WTC11 (cell line): ENCODE measurements around the gene OSBPL5. TPM values are rescaled to one million over a fixed set of nuclear protein-coding genes. Genes with fewer than 3 reads are reported as not detected.

ENCODE experiments used
- ATAC-seq: fragments of 200-7000 bp; cut with Tn5 transposase; 2 replicates; pipeline ENCODE4 v1.10.0; 2021; ENCODE audit warnings: mild to moderate bottlenecking, moderate library complexity
- CTCF ChIA-PET: fragments of 300-600 bp; sonication (Branson Sonifier 250); formaldehyde crosslinking; loops from one replicate; lab custom pipeline; 2021; ENCODE audit warnings: antibody characterized with exemption; lab: Charles Lee
- POLR2A ChIA-PET: fragments of 350-600 bp; sonication (Branson Sonifier 250); formaldehyde crosslinking; loops from one replicate; lab custom pipeline; 2021; ENCODE audit warnings: antibody characterized with exemption; lab: Charles Lee
- DNase-seq: peaks from one replicate; pipeline ENCODE4 v3.0.0; 2021; ENCODE audit warnings: low spot score
- H3K27ac Mint-ChIP-seq: 2 replicates; pipeline ENCODE4 v1.8.0; 2021; ENCODE audit warnings: mixed read lengths
- H3K27me3 Mint-ChIP-seq: 2 replicates; pipeline ENCODE4 v1.8.0; 2021; ENCODE audit warnings: low read depth, mild to moderate bottlenecking, moderate library complexity, mixed read lengths
- H3K36me3 Mint-ChIP-seq: 2 replicates; pipeline ENCODE4 v1.8.0; 2021; ENCODE audit warnings: mixed read lengths
- H3K4me1 Mint-ChIP-seq: 2 replicates; pipeline ENCODE4 v1.8.0; 2022; ENCODE audit warnings: mixed read lengths
- H3K4me3 Mint-ChIP-seq: 2 replicates; pipeline ENCODE4 v1.8.0; 2021; ENCODE audit warnings: mild to moderate bottlenecking, moderate library complexity, mixed read lengths
- H3K9me3 Mint-ChIP-seq: 2 replicates; pipeline ENCODE4 v1.8.0; 2021; ENCODE audit warnings: mixed read lengths
- ESRRA ChIP-seq: sonication (generic); formaldehyde crosslinking; IDR thresholded peaks from 2 replicates; pipeline ENCODE4 v1.8.1; 2022; ENCODE audit warnings: mild to moderate bottlenecking, missing genetic modification reagents, borderline replicate concordance
- JUN ChIP-seq: sonication (generic); formaldehyde crosslinking; IDR thresholded peaks from 2 replicates; pipeline ENCODE4 v1.8.0; 2023; ENCODE audit warnings: mild to moderate bottlenecking, missing genetic modification reagents
- MXD4 ChIP-seq: fragments of 250-450 bp; sonication (Bioruptor Pico); IDR thresholded peaks from 2 replicates; pipeline ENCODE4 v1.8.0; 2021; ENCODE audit warnings: mild to moderate bottlenecking, moderate library complexity, borderline replicate concordance
- NR2C2 ChIP-seq: sonication (generic); formaldehyde crosslinking; IDR thresholded peaks from 2 replicates; pipeline ENCODE4 v1.8.0; 2022; ENCODE audit warnings: mild to moderate bottlenecking, missing genetic modification reagents
- NR3C1 ChIP-seq: sonication (generic); formaldehyde crosslinking; conservative IDR thresholded peaks from 2 replicates; pipeline ENCODE4 v1.8.1; 2023; ENCODE audit warnings: low read depth, mild to moderate bottlenecking, missing genetic modification reagents
- OVOL2 ChIP-seq: fragments of 250-450 bp; sonication (Bioruptor Pico); IDR thresholded peaks from 2 replicates; pipeline ENCODE4 v1.9.0; 2021; ENCODE audit warnings: mild to moderate bottlenecking, borderline replicate concordance
- RELA ChIP-seq: sonication (generic); formaldehyde crosslinking; IDR thresholded peaks from 2 replicates; pipeline ENCODE4 v1.8.1; 2022; ENCODE audit warnings: missing genetic modification reagents, mild to moderate bottlenecking, borderline replicate concordance
- TEAD1 ChIP-seq: sonication (generic); formaldehyde crosslinking; IDR thresholded peaks from 2 replicates; pipeline ENCODE4 v1.8.0; 2022; ENCODE audit warnings: mild to moderate bottlenecking, missing genetic modification reagents
- ZNF232 ChIP-seq: sonication (generic); formaldehyde crosslinking; IDR thresholded peaks from 2 replicates; pipeline ENCODE4 v1.8.0; 2022; ENCODE audit warnings: mild to moderate bottlenecking, missing genetic modification reagents
- ZNF263 ChIP-seq: sonication (generic); formaldehyde crosslinking; IDR thresholded peaks from 2 replicates; pipeline ENCODE4 v1.8.1; 2022; ENCODE audit warnings: low read depth, mild to moderate bottlenecking, moderate library complexity, missing genetic modification reagents
- total RNA-seq: library from RNA; stranded (reverse); gene quantifications from 3 replicates; pipeline ENCODE4 v1.2.3, GENCODE V29; 2021
- TF ChIP-seq, protein P1 (sequence below): sonication (generic); formaldehyde crosslinking; IDR thresholded peaks from 2 replicates; pipeline ENCODE4 v1.8.0; 2022; ENCODE audit warnings: mild to moderate bottlenecking, missing genetic modification reagents
- TF ChIP-seq, protein P2 (sequence below): sonication (generic); formaldehyde crosslinking; IDR thresholded peaks from 2 replicates; pipeline ENCODE4 v1.8.1; 2023; ENCODE audit warnings: mild to moderate bottlenecking, missing genetic modification reagents, borderline replicate concordance
- TF ChIP-seq, protein P3 (sequence below): fragments of 250-450 bp; sonication (Bioruptor Pico); IDR thresholded peaks from 2 replicates; pipeline ENCODE4 v1.9.0; 2021; ENCODE audit warnings: mild to moderate bottlenecking
- TF ChIP-seq, protein P4 (sequence below): fragments of 200-600 bp; IDR thresholded peaks from 2 replicates; pipeline ENCODE4 v1.8.0; 2022; ENCODE audit warnings: antibody characterized with exemption
- TF ChIP-seq, protein P5 (sequence below): sonication (generic); formaldehyde crosslinking; IDR thresholded peaks from 2 replicates; pipeline ENCODE4 v1.8.0; 2023; ENCODE audit warnings: missing genetic modification reagents
- TF ChIP-seq, protein P6 (sequence below): sonication (generic); formaldehyde crosslinking; IDR thresholded peaks from 2 replicates; pipeline ENCODE4 v1.8.0; 2022; ENCODE audit warnings: mild to moderate bottlenecking, missing genetic modification reagents

OSBPL5 gene
- total RNA-seq, 1 experiment from 2014 or later, result 17.7 TPM

DNA sequence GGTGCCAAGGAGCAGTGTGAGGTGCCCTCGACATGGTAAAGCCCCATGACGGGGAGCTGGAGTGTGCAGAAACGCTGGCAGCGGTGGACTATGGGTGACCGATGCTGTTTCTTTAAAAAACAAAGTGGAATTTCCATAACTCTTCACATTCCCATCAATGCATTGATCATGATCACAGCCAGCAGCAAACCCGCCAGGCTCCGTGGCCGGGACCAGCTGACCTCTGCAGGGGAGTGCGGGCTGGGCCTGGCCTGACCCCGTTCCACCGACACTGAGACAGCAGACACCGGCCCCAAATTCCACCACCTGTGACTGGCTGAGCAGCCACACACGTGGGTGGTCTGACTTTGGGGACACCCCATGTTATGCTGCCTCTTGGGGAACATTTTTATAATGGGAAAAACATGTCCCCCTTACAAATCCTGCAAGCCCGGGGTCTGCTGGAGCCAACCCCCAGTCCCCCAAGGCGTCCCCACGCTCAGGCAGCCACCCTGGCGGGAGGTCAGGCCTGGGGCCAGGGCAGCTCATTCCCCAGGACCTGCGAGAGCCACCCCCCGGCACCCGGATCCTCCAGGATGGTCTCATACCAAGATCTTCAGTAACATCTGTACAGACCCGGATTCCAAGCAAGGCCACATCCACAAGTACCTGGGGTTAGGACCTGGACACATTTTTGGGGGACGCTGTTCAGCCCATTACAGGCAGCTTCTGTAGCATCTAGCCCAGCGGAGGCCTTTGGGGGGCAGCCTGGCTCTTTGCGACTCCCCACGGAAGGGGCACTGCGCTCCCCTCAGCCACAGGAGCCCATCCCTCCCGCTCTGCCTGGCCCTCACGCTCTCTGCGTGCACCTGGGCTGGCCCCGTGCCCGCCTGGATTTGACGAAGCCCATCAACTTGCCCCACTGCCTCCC is 20.6 kb downstream of the OSBPL5 start:
- H3K4me3 Mint-ChIP-seq, result no peak overlapping the region
- H3K9me3 Mint-ChIP-seq, result no peaks in the 10 kb centered on the region
- CTCF ChIA-PET, result interaction anchor here (0.6 to 1.6 kb wide), 4 partner anchors 8 to 80 kb away, joined by 3 to 4 read pairs (median 4); no protein-coding TSS in a partner anchor
- H3K4me1 Mint-ChIP-seq, result 0 out of 2 replicates have a peak, but pooled peaks cover 3% of the 10 kb centered on the region
- H3K27ac Mint-ChIP-seq, result no peak overlapping the region
- H3K27me3 Mint-ChIP-seq, result no peaks in the 10 kb centered on the region
- ATAC-seq (no peak; the same call in 1 of the 2 replicates), DNase-seq (no peak)
- no peak for TF ChIP-seq ESRRA (CRISPR knock-in tag)
- TF ChIP-seq, protein P1, sequence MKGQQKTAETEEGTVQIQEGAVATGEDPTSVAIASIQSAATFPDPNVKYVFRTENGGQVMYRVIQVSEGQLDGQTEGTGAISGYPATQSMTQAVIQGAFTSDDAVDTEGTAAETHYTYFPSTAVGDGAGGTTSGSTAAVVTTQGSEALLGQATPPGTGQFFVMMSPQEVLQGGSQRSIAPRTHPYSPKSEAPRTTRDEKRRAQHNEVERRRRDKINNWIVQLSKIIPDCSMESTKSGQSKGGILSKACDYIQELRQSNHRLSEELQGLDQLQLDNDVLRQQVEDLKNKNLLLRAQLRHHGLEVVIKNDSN (CRISPR knock-in tag), result no peak
- TF ChIP-seq TEAD1 (CRISPR knock-in tag), result no peak
- TF ChIP-seq OVOL2 (CRISPR knock-in tag), result no peak
- no peak for TF ChIP-seq ZNF263 (CRISPR knock-in tag)
- TF ChIP-seq, protein P2, sequence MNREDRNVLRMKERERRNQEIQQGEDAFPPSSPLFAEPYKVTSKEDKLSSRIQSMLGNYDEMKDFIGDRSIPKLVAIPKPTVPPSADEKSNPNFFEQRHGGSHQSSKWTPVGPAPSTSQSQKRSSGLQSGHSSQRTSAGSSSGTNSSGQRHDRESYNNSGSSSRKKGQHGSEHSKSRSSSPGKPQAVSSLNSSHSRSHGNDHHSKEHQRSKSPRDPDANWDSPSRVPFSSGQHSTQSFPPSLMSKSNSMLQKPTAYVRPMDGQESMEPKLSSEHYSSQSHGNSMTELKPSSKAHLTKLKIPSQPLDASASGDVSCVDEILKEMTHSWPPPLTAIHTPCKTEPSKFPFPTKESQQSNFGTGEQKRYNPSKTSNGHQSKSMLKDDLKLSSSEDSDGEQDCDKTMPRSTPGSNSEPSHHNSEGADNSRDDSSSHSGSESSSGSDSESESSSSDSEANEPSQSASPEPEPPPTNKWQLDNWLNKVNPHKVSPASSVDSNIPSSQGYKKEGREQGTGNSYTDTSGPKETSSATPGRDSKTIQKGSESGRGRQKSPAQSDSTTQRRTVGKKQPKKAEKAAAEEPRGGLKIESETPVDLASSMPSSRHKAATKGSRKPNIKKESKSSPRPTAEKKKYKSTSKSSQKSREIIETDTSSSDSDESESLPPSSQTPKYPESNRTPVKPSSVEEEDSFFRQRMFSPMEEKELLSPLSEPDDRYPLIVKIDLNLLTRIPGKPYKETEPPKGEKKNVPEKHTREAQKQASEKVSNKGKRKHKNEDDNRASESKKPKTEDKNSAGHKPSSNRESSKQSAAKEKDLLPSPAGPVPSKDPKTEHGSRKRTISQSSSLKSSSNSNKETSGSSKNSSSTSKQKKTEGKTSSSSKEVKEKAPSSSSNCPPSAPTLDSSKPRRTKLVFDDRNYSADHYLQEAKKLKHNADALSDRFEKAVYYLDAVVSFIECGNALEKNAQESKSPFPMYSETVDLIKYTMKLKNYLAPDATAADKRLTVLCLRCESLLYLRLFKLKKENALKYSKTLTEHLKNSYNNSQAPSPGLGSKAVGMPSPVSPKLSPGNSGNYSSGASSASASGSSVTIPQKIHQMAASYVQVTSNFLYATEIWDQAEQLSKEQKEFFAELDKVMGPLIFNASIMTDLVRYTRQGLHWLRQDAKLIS (CRISPR knock-in tag), result no peak
- TF ChIP-seq, protein P3, sequence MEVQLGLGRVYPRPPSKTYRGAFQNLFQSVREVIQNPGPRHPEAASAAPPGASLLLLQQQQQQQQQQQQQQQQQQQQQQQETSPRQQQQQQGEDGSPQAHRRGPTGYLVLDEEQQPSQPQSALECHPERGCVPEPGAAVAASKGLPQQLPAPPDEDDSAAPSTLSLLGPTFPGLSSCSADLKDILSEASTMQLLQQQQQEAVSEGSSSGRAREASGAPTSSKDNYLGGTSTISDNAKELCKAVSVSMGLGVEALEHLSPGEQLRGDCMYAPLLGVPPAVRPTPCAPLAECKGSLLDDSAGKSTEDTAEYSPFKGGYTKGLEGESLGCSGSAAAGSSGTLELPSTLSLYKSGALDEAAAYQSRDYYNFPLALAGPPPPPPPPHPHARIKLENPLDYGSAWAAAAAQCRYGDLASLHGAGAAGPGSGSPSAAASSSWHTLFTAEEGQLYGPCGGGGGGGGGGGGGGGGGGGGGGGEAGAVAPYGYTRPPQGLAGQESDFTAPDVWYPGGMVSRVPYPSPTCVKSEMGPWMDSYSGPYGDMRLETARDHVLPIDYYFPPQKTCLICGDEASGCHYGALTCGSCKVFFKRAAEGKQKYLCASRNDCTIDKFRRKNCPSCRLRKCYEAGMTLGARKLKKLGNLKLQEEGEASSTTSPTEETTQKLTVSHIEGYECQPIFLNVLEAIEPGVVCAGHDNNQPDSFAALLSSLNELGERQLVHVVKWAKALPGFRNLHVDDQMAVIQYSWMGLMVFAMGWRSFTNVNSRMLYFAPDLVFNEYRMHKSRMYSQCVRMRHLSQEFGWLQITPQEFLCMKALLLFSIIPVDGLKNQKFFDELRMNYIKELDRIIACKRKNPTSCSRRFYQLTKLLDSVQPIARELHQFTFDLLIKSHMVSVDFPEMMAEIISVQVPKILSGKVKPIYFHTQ (CRISPR knock-in tag), result no peak
- no peak for TF ChIP-seq MXD4 (CRISPR knock-in tag)
- TF ChIP-seq ZNF232, result no peak
- H3K36me3 Mint-ChIP-seq, result no peaks in the 10 kb centered on the region
- POLR2A ChIA-PET, result no interaction called here

DNA sequence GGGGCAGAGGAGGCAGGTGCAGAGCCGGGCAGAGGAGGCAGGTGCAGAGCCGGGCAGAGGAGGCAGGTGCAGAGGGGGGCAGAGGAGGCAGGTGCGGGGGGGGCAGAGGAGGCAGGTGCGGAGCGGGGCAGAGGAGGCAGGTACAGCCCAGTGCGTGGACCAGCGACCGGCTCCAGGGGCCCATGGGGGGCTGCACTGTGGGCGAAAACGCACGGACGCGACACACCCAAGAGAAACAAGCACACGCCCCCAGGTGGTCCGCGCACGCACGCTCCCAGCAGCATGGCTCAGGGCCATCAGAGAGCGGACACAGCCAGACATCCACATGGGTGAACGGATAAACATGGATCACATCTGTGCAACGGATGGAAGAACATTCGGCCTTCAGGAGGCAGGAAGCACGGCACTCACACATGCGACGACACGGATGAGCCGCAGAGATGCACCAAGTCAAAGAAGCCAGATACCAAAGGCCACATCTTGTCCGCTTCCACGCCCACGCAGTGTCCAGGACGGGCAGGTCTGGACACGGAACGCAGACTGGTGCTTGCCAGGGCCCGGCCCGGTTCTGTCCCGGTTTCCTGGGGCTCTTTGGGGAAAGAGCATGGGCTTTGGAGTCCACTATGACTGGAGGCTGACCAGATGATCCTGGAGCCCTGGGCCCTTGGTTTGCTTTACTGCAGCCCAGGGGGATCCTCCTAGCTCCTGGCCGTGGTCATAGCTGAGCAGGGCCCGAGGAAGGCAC is 21.8 kb downstream of the OSBPL5 start:
- Mint-ChIP-seq H3K27me3 (no peaks in the 10 kb centered on the region), H3K27ac (peak overlapping the region; percentile 60), H3K36me3 (no peaks in the 10 kb centered on the region), H3K4me3 (no peak overlapping the region), H3K4me1 (0 out of 2 replicates have a peak, but pooled peaks cover 3% of the 10 kb centered on the region), H3K9me3 (no peaks in the 10 kb centered on the region)
- DNase-seq (no peak), ATAC-seq (no peak)
- ChIA-PET CTCF (interaction anchor here (1.6 kb wide), 1 partner anchor 52 kb away, joined by 4 read pairs; no protein-coding TSS in a partner anchor), POLR2A (no interaction called here)
- no peak for TF ChIP-seq NR2C2 (CRISPR knock-in tag)
- TF ChIP-seq, protein P3 (CRISPR knock-in tag), result no peak
- TF ChIP-seq, protein P4, sequence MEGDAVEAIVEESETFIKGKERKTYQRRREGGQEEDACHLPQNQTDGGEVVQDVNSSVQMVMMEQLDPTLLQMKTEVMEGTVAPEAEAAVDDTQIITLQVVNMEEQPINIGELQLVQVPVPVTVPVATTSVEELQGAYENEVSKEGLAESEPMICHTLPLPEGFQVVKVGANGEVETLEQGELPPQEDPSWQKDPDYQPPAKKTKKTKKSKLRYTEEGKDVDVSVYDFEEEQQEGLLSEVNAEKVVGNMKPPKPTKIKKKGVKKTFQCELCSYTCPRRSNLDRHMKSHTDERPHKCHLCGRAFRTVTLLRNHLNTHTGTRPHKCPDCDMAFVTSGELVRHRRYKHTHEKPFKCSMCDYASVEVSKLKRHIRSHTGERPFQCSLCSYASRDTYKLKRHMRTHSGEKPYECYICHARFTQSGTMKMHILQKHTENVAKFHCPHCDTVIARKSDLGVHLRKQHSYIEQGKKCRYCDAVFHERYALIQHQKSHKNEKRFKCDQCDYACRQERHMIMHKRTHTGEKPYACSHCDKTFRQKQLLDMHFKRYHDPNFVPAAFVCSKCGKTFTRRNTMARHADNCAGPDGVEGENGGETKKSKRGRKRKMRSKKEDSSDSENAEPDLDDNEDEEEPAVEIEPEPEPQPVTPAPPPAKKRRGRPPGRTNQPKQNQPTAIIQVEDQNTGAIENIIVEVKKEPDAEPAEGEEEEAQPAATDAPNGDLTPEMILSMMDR, result no peak
- no peak for TF ChIP-seq ZNF232
- TF ChIP-seq RELA (CRISPR knock-in tag), result no peak
- TF ChIP-seq NR3C1, result no peak
- TF ChIP-seq, protein P5, sequence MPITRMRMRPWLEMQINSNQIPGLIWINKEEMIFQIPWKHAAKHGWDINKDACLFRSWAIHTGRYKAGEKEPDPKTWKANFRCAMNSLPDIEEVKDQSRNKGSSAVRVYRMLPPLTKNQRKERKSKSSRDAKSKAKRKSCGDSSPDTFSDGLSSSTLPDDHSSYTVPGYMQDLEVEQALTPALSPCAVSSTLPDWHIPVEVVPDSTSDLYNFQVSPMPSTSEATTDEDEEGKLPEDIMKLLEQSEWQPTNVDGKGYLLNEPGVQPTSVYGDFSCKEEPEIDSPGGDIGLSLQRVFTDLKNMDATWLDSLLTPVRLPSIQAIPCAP (CRISPR knock-in tag), result no peak
- TF ChIP-seq, protein P6, sequence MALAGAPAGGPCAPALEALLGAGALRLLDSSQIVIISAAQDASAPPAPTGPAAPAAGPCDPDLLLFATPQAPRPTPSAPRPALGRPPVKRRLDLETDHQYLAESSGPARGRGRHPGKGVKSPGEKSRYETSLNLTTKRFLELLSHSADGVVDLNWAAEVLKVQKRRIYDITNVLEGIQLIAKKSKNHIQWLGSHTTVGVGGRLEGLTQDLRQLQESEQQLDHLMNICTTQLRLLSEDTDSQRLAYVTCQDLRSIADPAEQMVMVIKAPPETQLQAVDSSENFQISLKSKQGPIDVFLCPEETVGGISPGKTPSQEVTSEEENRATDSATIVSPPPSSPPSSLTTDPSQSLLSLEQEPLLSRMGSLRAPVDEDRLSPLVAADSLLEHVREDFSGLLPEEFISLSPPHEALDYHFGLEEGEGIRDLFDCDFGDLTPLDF (CRISPR knock-in tag), result no peak
- no peak for TF ChIP-seq JUN (CRISPR knock-in tag)
